Uterus (tissue), 4 donors: ENCODE data around the gene SLC6A8. TPM values are rescaled to one million over a fixed set of nuclear protein-coding genes. Genes with fewer than 3 reads are reported as not detected.

Experiments
- DNase-seq, 2 donors: peaks; one replicate each; pipeline ENCODE4 v3.0.0-alpha.2; 2019 to 2020
- H3K27ac ChIP-seq, 2 donors: fragments of 200-600 bp; sonication (generic); 1 replicate in 1 of 2; 2 replicates in 1 of 2; pipeline ENCODE4 v1.5.1; 2016 to 2018
- H3K27me3 ChIP-seq, 2 donors: fragments of 200-600 bp; sonication (generic); one replicate each; pipeline ENCODE4 v1.5.1; 2018 to 2019; ENCODE audit warnings: control low read depth in 1 of 2
- H3K36me3 ChIP-seq, 2 donors: fragments of 200-600 bp; sonication (generic); one replicate each; pipeline ENCODE4 v1.5.1; 2019; ENCODE audit warnings: control low read depth in 1 of 2
- H3K4me1 ChIP-seq, 2 donors: fragments of 200-600 bp; sonication (generic); one replicate each; pipeline ENCODE4 v1.5.1; 2018 to 2019; ENCODE audit warnings: control low read depth in 1 of 2
- H3K4me3 ChIP-seq, 2 donors: fragments of 200-600 bp; sonication (generic); 1 replicate in 1 of 2; 2 replicates in 1 of 2; pipeline ENCODE4 v1.5.1; 2018 to 2019; ENCODE audit warnings: mild to moderate bottlenecking in 1 of 2
- H3K9me3 ChIP-seq, 2 donors: fragments of 200-600 bp; sonication (generic); one replicate each; pipeline ENCODE4 v1.5.1; 2019; ENCODE audit warnings: control low read depth in 1 of 2
- CTCF ChIP-seq, 4 experiments: fragments of 200-600 bp in 2 of 4; fragments of 450-650 bp in 2 of 4; sonication (generic) in 2 of 4; IDR thresholded peaks; one replicate each; pipeline ENCODE4 v1.5.1; 2016 to 2019; ENCODE audit warnings: antibody characterized with exemption in 4 of 4, mild to moderate bottlenecking in 2 of 4, moderate library complexity in 1 of 4
- POLR2A ChIP-seq, 2 donors: fragments of 450-650 bp; IDR thresholded peaks; one replicate each; pipeline ENCODE4 v1.6.1; 2016; ENCODE audit warnings: antibody characterized with exemption in 2 of 2, mild to moderate bottlenecking in 1 of 2, moderate library complexity in 1 of 2
- intact Hi-C: fragments of 100-400 bp; cut with DNase I; formaldehyde crosslinking; loops from one replicate; pipeline ENCODE4 v1.15.1; 2023; ENCODE audit warnings: low total_unique reads
- total RNA-seq, 4 donors: library from RNA; depleted of rRNA in 3 of 4; stranded (reverse); fragments of >200 nt in 3 of 4; gene quantifications; one replicate each; pipeline versions ENCODE4 v1.1.0 to v1.2.4, GENCODE V29; 2014 to 2023
- donor health status: DM: yes; HTN: yes; CAD: no.

The SLC6A8 gene
- total RNA-seq, 4 donors from 2014 or later = 4.7 to 40.3 (median 11.2) TPM

- no peak overlapping the region for H3K4me3 ChIP-seq
- H3K4me1 ChIP-seq = no peaks in the 10 kb centered on the region
- H3K27me3 ChIP-seq = peaks cover 0 to 8% of the 10 kb centered on the region in 2 donors
- intact Hi-C loops = no loop called here
- no peak for DNase-seq
- H3K36me3 ChIP-seq = no peaks in the 10 kb centered on the region
- no peaks in the 10 kb centered on the region for H3K9me3 ChIP-seq
- H3K27ac ChIP-seq = no peak overlapping the region
- TF ChIP-seq CTCF (IDR thresholded peaks at IDR 0.05) (no peak), POLR2A (IDR thresholded peaks at IDR 0.05) (no peak)
Observed at GRCh38 chrX:153640045-153640686, 47.6 kb upstream of the SLC6A8 start.

DNA sequence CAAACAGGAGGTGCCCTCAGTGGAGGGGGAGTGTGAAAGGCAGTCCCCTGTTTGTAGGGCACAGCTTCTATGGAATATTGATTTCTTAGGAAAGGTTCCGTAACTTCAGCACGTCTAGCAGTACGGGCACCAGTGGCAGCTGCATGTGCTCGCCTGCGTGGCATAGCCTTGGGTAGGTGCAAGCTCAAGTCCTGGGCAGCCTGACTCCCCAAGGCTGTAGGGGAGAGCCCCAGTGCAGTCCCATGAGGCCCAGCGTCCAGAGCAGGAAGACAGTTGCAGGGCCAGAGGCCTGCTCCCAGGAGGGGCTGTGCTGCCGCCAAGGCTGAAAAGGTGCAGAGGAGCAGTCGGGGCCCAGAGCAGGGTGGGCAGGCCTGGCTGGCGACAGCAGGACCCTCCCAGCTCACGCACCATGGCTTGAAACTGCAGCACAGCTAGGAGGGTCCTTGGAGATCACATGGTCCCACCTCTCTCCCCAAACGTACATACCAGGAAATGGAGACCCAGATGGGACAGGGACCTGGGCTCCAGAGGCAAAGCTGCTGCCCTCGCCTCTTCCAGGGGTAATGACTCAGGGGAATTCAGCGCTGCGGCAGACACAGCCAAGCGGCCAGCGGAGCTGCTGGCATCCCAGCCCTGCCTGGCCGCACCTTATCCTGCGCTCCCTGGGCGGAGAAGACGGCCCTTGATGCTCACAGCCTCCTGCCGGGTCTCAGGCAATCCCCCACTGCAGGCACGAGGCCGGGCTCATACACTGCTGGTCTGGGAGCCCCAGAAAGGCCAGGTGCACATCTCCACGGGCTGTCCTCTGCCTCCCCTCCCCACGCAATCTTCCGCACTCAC lies 46.8 kb upstream of the SLC6A8 start:
- intact Hi-C loops = no loop called here
- no peak for TF ChIP-seq POLR2A (IDR thresholded peaks at IDR 0.05)
- TF ChIP-seq CTCF (IDR thresholded peaks at IDR 0.05) = no peak
- Histone ChIP-seq H3K4me1 (no peaks in the 10 kb centered on the region), H3K4me3 (no peak overlapping the region), H3K27me3 (peaks cover 0 to 15% of the 10 kb centered on the region in 2 donors), H3K9me3 (no peaks in the 10 kb centered on the region), H3K27ac (no peak overlapping the region), H3K36me3 (no peaks in the 10 kb centered on the region)
- no peak for DNase-seq

DNA sequence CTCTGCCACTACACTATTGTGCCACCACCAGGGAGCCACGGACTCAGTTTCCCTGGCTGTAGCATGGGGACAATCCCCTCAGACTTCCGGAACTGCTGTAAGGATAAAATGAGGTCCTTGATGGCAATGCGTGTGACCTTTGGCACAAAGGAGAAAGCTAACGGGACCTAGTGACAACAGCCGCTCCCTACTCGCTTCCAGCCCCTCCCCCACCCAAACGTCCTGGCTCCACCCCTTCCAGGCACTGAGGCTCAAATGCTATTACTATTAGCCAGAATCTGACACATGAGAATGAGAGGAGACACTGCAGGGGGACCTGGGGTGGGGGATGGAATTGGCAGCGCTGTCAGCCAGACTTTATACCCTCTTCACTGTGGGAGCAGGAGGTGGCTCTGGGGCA lies 46.1 kb upstream of the SLC6A8 start:
- no peak overlapping the region for H3K4me3 ChIP-seq
- peaks cover 0 to 15% of the 10 kb centered on the region in 2 donors for H3K27me3 ChIP-seq
- intact Hi-C loops = no loop called here
- no peaks in the 10 kb centered on the region for H3K4me1 ChIP-seq
- no peak for DNase-seq
- no peak for TF ChIP-seq POLR2A (IDR thresholded peaks at IDR 0.05)
- no peak for TF ChIP-seq CTCF (IDR thresholded peaks at IDR 0.05)
- no peaks in the 10 kb centered on the region for H3K9me3 ChIP-seq
- H3K36me3 ChIP-seq = no peaks in the 10 kb centered on the region
- no peak overlapping the region for H3K27ac ChIP-seq

- Histone ChIP-seq H3K4me3 (no peak overlapping the region), H3K9me3 (no peaks in the 10 kb centered on the region), H3K27ac (no peak overlapping the region), H3K27me3 (peaks cover 0 to 15% of the 10 kb centered on the region in 2 donors), H3K36me3 (no peaks in the 10 kb centered on the region), H3K4me1 (no peaks in the 10 kb centered on the region)
- no peak for DNase-seq
- no peak for TF ChIP-seq CTCF (IDR thresholded peaks at IDR 0.05)
- TF ChIP-seq POLR2A (IDR thresholded peaks at IDR 0.05) = no peak
- intact Hi-C loops = no loop called here
Observed at GRCh38 chrX:153642051-153642654, 45.6 kb upstream of the SLC6A8 start.
